ENCODE measurements around the gene FASN.
A peak's percentile ranks its signal among the peaks of the same experiment; 100 is the strongest.

FASN gene

DNA sequence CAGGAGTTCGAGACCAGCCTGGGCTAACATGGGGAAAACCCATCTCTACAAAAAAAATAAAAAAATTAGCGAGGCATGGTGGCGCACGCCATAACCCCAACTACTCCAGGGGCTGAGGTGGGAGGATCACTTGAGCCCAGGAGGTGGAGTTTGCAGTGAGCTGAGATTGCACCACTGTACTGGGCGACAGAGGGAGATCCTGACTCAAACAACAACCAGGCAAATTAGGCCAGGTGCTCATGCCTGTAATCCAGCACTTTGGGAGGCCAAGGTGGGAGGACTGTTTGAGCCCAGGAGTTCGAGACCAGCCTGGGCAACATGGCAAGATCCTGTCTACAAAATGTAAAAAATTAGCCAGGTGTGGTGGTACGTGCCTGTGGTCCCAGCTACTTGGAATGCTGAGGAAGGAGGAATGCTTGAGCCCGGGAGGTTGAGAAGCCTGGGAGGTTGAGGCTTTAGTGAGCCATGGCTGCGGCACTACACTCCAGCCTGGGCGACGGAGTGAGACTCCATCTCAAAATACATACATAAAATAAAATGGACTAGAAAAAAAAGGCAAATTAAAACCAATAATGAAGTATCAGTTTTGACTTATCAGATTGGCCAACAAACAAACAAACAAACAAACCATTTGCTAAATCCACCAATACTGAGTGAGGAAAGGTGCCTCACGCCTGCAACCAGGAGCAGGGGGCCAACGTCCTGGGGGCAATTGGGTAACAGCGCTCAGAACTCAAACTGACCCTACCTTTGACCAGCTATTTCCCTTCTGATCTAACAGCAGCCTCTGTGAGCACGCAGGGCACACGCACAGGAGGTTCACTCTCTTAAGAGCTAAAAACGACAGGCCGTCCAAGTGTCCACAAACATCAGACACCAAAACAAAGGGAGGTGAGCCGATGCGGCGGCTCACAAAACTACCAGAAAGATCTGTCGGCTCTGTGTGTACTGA, 19.4 kb upstream of the FASN start:
- DNase-seq = no peak

- DNase-seq = no peak
Observed at GRCh38 chr17:82116246-82116645, 18.2 kb upstream of the FASN start.

GRCh38 chr17:82114872-82115271, 16.8 kb upstream of the FASN start:
- no peak for DNase-seq

GRCh38 chr17:82114447-82114846, 16.4 kb upstream of the FASN start:
- DNase-seq = no peak

DNA sequence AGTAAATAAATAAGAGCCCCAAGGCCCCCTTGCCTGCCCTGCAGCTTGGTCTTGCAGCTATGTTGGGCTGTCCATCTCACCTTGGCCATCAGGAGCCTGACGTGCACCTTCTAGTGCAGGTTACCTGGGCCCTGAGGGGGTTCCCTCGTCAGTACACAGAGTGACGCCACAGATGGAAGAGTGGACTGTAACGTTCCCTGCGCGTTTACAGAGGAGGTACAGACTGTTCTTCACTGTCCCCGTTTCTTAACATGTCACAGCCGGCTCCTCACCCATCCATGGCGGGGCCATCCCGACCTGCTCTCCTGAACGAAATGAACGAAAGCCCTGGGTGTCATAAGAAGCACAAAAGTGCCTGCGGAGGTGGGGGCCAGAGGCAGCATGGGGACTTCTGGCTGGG, 15.9 kb upstream of the FASN start:
- no peak for DNase-seq

GRCh38 chr17:82113422-82113821, 15.4 kb upstream of the FASN start:
- DNase-seq = no peak

DNA sequence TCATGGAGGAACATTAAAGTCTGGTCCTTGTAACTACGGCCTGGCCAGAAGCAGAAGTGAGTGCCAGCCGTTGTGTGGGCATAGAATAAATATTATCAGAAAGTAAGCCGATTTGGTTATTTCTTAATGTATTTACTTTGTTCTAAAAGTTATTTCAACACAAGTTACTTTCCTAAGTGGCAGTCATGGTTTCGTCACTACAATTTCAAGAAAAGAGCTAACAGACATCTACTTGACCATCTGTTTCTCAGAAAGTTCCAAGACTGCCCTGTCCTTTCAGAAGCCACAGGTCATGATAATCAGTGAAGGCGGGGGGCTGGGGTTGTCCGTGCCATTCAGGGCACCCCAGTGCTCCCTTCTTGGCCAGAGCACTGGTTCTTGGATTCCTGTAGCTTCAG, 14.9 kb upstream of the FASN start:
- no peak for DNase-seq

DNA sequence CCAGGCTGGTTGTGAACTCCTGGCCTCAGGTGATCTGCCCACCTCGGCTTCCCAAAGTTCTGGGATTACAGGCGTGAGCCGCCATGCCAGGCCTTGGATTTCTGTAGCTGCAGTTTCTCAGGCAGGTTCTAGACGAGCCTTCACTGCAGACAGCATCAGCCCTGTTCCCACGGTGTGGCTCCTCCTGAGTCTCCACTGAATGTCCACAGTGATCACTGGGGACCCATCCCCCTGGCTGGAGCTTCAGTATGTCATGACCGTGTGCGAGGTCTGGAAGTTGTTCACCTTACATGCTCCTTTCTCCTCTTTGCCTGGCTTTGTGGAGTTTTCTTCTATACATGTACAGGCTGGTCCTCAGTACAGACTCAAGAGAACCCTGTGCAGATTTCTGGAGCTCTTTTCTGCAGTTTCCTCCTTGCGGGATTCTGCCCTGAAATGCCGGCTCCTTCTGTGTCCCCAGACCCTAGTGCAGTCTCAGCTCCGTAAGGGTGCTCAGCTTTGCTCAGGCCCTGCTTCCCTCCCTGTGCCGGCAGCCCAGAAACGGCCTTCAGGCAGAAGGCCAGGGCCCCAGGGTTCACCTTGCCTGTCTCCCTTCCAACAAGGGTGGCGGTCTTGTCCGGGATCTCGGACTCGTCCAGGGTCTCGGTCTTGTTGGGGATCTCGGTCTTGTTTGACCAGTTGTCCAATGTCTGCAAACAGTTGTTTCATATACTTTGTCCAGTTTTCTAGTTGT, 14.3 kb upstream of the FASN start:
- DNase-seq = no peak

DNA sequence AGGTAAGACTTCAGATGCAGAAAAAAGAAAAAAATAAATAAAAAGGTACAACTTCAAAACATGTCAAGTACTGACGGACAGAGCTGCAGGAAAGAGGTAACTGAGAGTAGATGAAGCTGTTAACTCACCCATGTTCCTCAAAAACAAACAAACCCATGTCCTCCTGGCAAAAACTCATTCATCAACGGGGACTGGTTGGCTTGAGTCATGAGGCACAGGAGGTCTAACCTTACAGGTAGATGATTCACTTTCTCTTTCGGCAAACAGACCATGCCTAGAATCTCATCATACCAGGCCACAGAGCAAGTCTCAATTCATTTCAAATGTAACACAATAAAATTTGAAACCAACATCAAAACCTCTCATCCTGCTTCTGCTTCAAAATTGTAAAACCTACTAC, 12.3 kb upstream of the FASN start:
- no peak for DNase-seq

- DNase-seq = no peak
Observed at GRCh38 chr17:82108961-82109475, 11.0 kb upstream of the FASN start.

- no peak for DNase-seq
Observed at GRCh38 chr17:82108496-82108945, 10.5 kb upstream of the FASN start.

GRCh38 chr17:82108038-82108437, 10.0 kb upstream of the FASN start:
- no peak for DNase-seq

GRCh38 chr17:82107341-82107860, 9.4 kb upstream of the FASN start:
- no peak for DNase-seq

DNA sequence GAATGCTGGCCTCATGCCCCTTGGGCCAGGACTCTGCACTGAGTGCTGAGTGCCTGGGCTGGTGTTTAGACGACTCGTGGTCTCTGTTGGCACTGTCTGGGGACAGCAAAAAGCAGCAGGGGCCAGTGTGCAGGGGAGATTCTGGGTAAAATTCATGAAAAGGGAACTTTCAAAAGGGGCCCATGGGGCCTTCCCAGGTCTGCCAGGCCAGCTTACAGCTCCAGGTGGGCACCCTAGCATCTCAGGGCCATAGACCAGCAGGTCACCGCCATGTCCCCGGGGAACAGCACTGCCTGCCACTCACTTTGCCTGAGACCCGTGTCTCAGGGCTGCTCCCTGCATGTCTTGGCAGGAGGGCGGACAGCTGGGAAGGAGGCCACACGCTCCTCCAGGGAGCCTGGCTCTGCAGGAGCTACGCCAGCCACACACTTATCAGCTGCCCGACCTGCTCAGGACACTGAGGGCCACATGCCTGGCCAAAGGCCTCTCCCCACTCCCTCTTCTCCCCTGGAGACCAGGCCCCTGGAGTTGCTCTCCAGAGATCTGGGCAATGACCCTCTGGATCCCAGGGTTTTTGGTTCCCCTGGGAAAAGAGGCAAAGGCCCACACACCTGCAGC, 8.8 kb upstream of the FASN start:
- DNase-seq = no peak

GRCh38 chr17:82105882-82106687, 8.0 kb upstream of the FASN start:
- DNase-seq = peak; percentile 69

- no peak for DNase-seq
Observed at GRCh38 chr17:82105417-82105881, 7.4 kb upstream of the FASN start.

- DNase-seq = no peak
Observed at GRCh38 chr17:82104797-82105416, 6.9 kb upstream of the FASN start.

DNA sequence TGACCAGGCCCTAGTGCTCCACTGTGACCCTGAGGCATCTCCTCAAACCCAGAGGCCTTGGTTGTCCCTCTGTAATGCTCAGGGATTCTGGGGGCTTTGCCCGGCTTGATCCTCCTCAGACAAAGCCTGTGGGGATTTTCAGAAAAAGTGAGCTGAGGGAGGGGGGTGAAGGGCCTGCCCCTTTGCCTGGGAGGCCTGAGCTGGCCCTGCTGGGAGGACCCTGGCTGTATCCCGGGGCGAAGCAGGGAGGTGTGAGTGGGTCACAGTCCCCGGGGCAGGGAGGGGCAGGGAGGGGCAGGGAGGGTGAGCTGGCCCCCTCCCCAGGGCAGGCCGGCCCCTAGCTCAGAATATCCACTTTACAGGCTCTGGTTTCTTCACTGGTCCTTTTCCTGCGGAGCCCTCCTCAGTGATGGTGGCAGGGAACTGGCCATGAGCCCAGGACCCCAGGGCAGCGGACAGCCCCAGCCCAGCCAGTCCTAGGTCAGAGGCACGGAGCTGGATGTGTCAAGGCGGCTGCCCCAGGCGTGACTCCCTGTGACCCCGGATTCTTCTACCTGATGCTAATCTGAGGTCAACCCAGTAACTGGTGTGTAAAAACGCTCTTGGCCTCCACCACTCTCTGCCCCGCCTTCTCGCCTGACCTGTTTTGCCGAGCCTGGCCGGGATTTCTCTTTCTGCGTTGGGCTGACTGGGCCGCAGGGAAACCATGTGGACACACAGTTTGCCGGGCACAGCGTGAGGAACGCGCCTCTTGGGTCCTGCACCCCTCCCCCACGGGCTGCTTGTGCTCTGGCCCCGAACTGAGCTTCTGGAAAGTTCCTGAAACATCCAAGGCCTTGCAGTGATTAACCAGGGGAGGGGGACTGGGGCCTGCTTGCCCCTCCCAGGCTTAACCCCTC, 5.8 kb upstream of the FASN start:
- DNase-seq = no peak

GRCh38 chr17:82101767-82102679, 4.0 kb upstream of the FASN start:
- DNase-seq = no peak
